Ovary (tissue), 9 donors: ENCODE data around the gene BAHCC1. TPM values are rescaled to one million over a fixed set of nuclear protein-coding genes. Genes with fewer than 3 reads are reported as not detected.

ENCODE experiments used
- DNase-seq, 5 donors: peaks; one replicate each; pipeline ENCODE4 v3.0.0-alpha.2; 2019 to 2020
- H3K27ac ChIP-seq, 2 donors: fragments of 200-600 bp; one replicate each; pipeline versions ENCODE4 v1.5.1 to v1.8.0; 2019 to 2022
- H3K27me3 ChIP-seq: fragments of 200-600 bp; one replicate; pipeline ENCODE4 v1.8.0; 2022
- H3K36me3 ChIP-seq: fragments of 200-600 bp; sonication (generic); one replicate; pipeline ENCODE4 v1.5.1; 2019
- H3K4me1 ChIP-seq: one replicate; pipeline ENCODE4 v1.8.1; 2013; ENCODE audit warnings: mild to moderate bottlenecking, moderate library complexity; ENCODE audit not compliant: insufficient read depth
- H3K4me3 ChIP-seq: fragments of 200-600 bp; sonication (generic); one replicate; pipeline ENCODE4 v1.5.1; 2017
- H3K9me3 ChIP-seq, 2 donors: fragments of 200-600 bp in 1 of 2; sonication (generic) in 1 of 2; one replicate each; pipeline versions ENCODE4 v1.5.1 to v1.8.1; 2013 to 2019; ENCODE audit warnings: mild to moderate bottlenecking in 1 of 2, moderate library complexity in 1 of 2
- EP300 ChIP-seq: sonication (generic); formaldehyde crosslinking; IDR thresholded peaks from one replicate; pipeline ENCODE4 v1.6.1; 2017; ENCODE audit warnings: antibody characterized with exemption
- POLR2A ChIP-seq: fragments of 450-650 bp; IDR thresholded peaks from one replicate; pipeline ENCODE4 v1.6.1; 2017; ENCODE audit warnings: antibody characterized with exemption, mild to moderate bottlenecking, moderate library complexity
- WGBS, 3 donors: extraction: QIAGEN DNeasy Blood & Tissue Kit in 1 of 3; methylation state at CpG; one replicate each; pipeline versions ENCODE4 v1.1.5 to v1.1.7; 2013 to 2017; 5-methylcytosine and 5-hydroxymethylcytosine counted together
- intact Hi-C, 4 donors: fragments of 100-400 bp; cut with DNase I; formaldehyde crosslinking; loops; one replicate each; pipeline versions ENCODE4 v1.11.0 to v1.15.1; 2022 to 2023
- polyA plus RNA-seq, 2 donors: library from polyadenylated mRNA; stranded (reverse); fragments of 200-250 nt in 1 of 2; fragments of 350-450 nt in 1 of 2; fragmentation: Illumina TruSeq in 1 of 2; extraction: RNeasy Lipid Tissue Mini Kit (QIAGEN cat#74804) in 1 of 2; gene quantifications; one replicate each; pipeline ENCODE4 v1.2.3, GENCODE V29; 2013 to 2014
- total RNA-seq, 7 donors: library from RNA; depleted of rRNA in 2 of 7; stranded (reverse); fragments of >200 nt in 2 of 7; fragmentation: NEBNext Ultra II Directional in 3 of 7; extraction: Animal tissue kit (Norgen Biotek cat#: 25700) in 3 of 7; gene quantifications; one replicate each; pipeline versions ENCODE4 v1.1.0 to v1.2.4, GENCODE V29; 2016 to 2023
- TF ChIP-seq, protein P1 (sequence below), 3 donors: fragments of 450-650 bp in 2 of 3; fragments of 200-600 bp in 1 of 3; IDR thresholded peaks; one replicate each; pipeline versions ENCODE4 v1.5.1 to v1.8.0; 2016 to 2022; ENCODE audit warnings: antibody characterized with exemption in 3 of 3, mild to moderate bottlenecking in 1 of 3
- donor health status: DM: no; HTN: no; CAD: no; lungs with moderate emphysema.
- donor health status: DM: no; HTN: no; CAD: no.
- donor health status: Bipolar disorder and iron deficiency.
- donor health status: DM: yes; HTN: yes; CAD: no.
- donor health status: DM: no; HTN: no; CAD: no.
- donor health status: DM: yes; HTN: yes; CAD: no.

BAHCC1 gene
- total and polyA plus RNA-seq, 9 donors, result 1.9 to 31.9 (median 18.4) TPM

DNA sequence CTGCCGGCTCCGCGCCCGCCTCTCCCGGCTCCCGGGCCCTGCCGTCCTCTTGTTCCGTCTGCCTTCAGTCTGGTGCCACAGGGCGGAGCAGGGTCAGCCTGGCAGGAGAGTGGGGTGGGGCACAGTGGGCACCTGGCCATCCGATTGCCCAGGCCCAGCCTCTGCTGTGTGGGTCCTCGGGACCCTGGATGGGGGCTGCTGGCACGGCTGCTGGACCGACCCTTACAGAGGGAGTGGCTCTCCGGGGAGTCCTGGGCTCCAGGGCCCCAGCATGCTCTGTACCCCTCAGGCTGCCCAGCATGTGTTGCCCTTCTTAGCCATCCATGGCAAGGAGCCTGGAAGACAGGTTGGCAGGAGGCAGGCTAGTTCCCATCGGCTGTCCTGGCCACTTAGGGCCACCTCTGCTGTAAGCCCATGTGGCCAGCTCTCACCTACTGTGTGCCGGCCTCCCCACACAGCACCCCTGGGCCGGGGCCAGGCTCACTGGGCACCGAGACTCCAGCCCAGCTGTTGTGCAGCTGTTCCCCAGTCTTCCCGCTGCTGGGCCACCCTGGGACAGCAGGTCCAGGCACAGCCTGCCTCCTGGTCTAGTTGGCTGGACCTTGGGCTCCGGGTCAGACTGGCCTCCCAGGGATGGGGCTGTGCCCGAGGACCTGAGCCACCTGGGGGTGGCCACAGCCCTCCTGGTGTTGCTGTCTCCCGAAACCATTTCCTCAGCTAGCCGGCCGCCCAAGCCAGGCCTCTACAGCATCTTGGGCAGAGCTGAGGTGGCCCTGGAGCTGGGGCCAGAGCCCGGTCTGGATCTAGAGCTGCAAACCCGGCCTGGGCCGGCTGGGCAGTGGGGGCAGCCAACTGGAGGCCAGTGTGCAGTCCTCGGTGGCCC, 24.9 kb downstream of the BAHCC1 start:
- Histone ChIP-seq H3K4me1 (peaks cover 48% of the 10 kb centered on the region), H3K9me3 (no peaks in the 10 kb centered on the region), H3K27me3 (no peaks in the 10 kb centered on the region), H3K4me3 (peak overlapping the region; percentile 22), H3K36me3 (no peaks in the 10 kb centered on the region), H3K27ac (peak overlapping the region; percentile 65 to 90)
- intact Hi-C loops, result loop anchor here in 1 of 4 donors (10.0 kb wide), 1 partner anchor 65 kb away; no protein-coding TSS in a partner anchor
- peak in 4 of 5 donors; percentile 60 to 78 (median 73) for DNase-seq
- TF ChIP-seq, protein P1, sequence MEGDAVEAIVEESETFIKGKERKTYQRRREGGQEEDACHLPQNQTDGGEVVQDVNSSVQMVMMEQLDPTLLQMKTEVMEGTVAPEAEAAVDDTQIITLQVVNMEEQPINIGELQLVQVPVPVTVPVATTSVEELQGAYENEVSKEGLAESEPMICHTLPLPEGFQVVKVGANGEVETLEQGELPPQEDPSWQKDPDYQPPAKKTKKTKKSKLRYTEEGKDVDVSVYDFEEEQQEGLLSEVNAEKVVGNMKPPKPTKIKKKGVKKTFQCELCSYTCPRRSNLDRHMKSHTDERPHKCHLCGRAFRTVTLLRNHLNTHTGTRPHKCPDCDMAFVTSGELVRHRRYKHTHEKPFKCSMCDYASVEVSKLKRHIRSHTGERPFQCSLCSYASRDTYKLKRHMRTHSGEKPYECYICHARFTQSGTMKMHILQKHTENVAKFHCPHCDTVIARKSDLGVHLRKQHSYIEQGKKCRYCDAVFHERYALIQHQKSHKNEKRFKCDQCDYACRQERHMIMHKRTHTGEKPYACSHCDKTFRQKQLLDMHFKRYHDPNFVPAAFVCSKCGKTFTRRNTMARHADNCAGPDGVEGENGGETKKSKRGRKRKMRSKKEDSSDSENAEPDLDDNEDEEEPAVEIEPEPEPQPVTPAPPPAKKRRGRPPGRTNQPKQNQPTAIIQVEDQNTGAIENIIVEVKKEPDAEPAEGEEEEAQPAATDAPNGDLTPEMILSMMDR (IDR thresholded peaks at IDR 0.05), result no peak
- TF ChIP-seq EP300 (no peak), POLR2A (no peak)
- WGBS, 3 donors, result 22 to 29% (median 22%) methylated on average over 27 to 28 of the region's 28 CpGs

GRCh38 chr17:81420769-81421462, 25.7 kb downstream of the BAHCC1 start:
- H3K4me3 ChIP-seq, result no peak overlapping the region
- peak; percentile 74 to 87 (median 81) for DNase-seq
- no peaks in the 10 kb centered on the region for H3K9me3 ChIP-seq
- intact Hi-C loops, result loop anchor here in 1 of 4 donors (10.0 kb wide), 1 partner anchor 64 kb away; no protein-coding TSS in a partner anchor
- 48 to 78% (median 60%) methylated on average over 13 to 24 of the region's 24 CpGs for WGBS, 3 donors
- TF ChIP-seq, protein P1 (IDR thresholded peaks at IDR 0.05), result no peak
- TF ChIP-seq EP300 (no peak), POLR2A (no peak)
- H3K36me3 ChIP-seq, result no peaks in the 10 kb centered on the region
- H3K27ac ChIP-seq, result peak overlapping the region; percentile 65 to 90
- H3K27me3 ChIP-seq, result no peaks in the 10 kb centered on the region
- peaks cover 48% of the 10 kb centered on the region for H3K4me1 ChIP-seq

GRCh38 chr17:81422776-81423697, 27.8 kb downstream of the BAHCC1 start:
- Histone ChIP-seq H3K27ac (peak overlapping the region in 1 of 2 donors; percentile 53), H3K4me3 (no peak overlapping the region), H3K27me3 (no peaks in the 10 kb centered on the region), H3K36me3 (no peaks in the 10 kb centered on the region), H3K9me3 (no peaks in the 10 kb centered on the region), H3K4me1 (peaks cover 48% of the 10 kb centered on the region)
- intact Hi-C loops, result loop anchor here in 1 of 4 donors (10.0 kb wide), 1 partner anchor 62 kb away; no protein-coding TSS in a partner anchor
- peak; percentile 80 to 89 (median 86) for DNase-seq
- WGBS, 3 donors, result 27 to 33% (median 29%) methylated on average over 27 to 34 of the region's 34 CpGs
- TF ChIP-seq POLR2A (no peak), EP300 (peak; percentile 42)

DNA sequence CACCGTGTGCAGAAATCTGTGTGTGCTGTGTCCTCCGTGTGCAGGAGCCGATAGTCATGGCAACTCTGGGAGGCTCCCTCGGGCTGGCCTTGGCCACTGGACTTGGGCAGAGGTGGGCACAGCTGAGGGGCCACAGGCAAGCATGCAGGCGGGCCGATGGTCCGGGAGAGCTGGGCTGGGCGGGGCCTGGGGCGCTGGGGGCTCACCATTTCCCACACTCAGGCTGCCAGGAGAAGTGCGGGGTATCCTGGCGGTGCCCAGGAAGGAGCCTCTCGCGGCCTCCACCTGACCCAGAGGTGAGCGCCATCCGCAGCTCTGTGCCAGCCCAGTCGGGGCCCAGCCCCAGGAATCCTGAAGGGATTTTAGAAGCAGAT, 28.4 kb downstream of the BAHCC1 start:
- peaks cover 46% of the 10 kb centered on the region for H3K4me1 ChIP-seq
- peak overlapping the region in 1 of 2 donors; percentile 51 for H3K27ac ChIP-seq
- no peaks in the 10 kb centered on the region for H3K36me3 ChIP-seq
- intact Hi-C loops, result loop anchor here in 1 of 4 donors (10.0 kb wide), 1 partner anchor 61 kb away; no protein-coding TSS in a partner anchor
- no peak overlapping the region for H3K4me3 ChIP-seq
- DNase-seq, result no peak
- WGBS, 3 donors, result 77 to 83% (median 80%) methylated on average over 16 of the region's 16 CpGs
- no peaks in the 10 kb centered on the region for H3K27me3 ChIP-seq
- TF ChIP-seq, protein P1 (IDR thresholded peaks at IDR 0.05), result no peak
- TF ChIP-seq EP300 (no peak), POLR2A (no peak)
- H3K9me3 ChIP-seq, result no peaks in the 10 kb centered on the region
